HG03378 (cell line): ENCODE data around the gene KAZN.

ENCODE experiments used
- ATAC-seq: cut with Tn5 transposase; IDR thresholded peaks from one replicate; pipeline ENCODE4 v1.9.1; 2021; ENCODE audit warnings: mild to moderate bottlenecking, moderate library complexity; ENCODE audit not compliant: unreplicated experiment

KAZN gene

DNA sequence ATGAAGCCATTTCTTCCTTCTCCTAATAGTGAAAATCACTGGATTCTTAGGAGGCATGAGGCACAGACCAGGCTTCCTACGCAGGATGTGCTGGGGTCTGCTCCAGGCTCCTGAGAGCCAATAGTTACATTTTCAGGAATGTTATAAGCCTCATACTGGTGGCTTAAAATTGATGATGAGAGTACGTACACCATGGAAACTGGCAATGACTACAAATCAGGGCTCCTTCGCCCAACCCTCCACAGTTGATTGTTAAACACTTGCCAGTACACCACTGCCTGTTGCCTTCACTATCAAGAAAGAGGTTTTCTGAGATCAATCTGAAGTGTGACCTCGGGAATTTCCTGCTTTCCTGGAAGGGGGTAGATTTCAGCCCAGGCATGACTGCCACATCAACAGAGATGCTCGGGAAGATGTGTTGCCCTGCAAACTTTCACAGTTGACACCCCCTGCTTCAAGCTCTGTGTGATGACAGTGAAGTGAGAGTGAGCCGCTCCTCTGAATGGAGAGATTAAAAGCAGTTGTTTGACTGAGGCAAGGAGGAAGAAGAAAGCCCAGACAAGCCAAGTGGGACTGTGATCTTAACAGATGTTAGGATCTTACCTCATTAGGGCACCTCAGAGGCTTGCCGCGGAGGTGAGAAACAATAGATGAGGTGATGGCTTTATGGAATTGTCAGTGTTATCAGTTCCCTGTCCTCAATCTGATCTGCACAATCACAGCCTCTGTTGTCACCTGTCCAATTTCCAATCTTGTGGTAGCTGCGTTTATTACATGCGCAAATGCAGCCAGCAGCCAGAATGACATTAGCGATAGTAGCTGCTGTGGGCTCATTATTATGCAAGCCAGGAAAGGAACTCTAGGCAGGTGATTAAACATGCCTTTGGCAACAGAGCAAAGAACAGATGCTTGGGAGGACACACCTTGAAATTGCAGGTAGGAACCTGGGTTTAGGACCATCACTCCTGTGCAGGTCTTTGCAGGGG, 277.3 kb downstream of the KAZN start:
- no peak for ATAC-seq

DNA sequence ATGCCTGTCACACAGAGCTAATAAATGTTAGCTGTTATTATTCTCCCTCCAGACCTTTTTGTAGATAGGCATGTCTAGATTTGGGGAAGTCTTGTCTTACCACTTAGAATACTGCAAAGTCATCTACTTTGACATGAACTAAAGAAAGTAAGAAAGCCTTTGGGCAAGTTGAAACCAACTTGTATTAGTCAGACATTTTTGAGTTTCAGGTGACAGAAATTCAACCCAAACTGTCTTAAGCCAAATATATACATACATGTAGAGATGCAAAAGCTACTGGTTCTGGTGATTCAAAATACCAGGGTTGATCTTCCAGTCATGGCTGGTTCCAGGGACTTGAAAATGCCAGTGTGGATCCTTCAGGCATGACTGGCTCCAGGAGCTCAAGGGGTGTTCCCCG, 278.3 kb downstream of the KAZN start:
- ATAC-seq: no peak

DNA sequence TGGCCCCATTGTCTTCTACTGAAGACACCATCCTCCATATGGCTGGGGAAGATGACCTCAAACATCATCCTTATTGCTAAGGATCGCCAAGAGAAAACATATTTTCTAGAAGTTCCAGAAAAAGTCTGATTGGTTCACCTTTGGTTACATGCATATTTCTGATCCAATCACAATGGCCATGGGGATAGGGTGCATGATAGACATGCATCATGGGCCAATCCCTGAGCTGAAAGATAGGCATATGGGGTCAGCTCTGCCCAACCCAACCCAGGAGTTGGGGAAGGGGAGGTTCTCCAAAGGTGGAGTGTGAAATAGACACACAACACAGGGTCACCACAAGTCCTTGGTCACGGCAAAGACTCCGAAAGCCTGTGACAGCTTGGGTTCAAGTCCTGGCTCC, 278.7 kb downstream of the KAZN start:
- ATAC-seq: no peak

DNA sequence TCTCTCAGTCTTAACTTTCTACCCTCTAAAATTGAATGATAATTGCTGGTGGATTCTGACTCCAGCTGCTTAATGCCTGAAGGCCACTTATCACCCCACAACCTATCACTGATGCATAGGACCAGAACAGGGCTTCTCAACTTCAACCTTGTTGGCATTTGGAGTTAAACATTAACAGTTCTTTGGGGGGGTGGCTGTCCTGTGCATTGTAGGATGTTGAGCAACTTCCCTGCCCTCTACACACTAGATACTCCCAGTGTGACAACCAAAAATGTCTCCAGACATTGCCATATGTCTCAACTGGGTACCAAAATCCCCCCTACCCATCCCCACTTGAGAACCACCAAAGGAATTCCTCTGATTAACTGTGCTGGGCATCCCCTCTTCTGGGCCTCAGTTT, 279.6 kb downstream of the KAZN start:
- ATAC-seq: no peak

DNA sequence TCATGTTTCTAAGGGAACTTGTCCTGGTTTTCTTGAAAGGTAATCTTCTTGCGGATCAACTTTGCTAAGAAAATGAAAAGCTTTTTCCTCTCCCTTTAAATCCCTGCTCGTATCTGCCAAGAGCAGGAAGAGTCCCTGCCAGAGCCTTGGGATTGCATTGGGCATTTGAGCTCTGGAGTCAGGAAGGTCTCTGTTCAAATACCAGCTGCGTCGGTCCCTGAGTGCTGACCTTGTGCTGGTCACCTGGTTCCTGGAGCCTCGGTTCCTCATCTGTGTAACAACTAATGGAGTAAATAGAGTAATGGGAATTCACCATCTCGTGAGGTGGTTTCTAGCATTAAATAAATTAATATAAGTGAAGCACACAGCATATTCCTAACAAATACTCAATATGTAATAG, 280.5 kb downstream of the KAZN start:
- no peak for ATAC-seq

DNA sequence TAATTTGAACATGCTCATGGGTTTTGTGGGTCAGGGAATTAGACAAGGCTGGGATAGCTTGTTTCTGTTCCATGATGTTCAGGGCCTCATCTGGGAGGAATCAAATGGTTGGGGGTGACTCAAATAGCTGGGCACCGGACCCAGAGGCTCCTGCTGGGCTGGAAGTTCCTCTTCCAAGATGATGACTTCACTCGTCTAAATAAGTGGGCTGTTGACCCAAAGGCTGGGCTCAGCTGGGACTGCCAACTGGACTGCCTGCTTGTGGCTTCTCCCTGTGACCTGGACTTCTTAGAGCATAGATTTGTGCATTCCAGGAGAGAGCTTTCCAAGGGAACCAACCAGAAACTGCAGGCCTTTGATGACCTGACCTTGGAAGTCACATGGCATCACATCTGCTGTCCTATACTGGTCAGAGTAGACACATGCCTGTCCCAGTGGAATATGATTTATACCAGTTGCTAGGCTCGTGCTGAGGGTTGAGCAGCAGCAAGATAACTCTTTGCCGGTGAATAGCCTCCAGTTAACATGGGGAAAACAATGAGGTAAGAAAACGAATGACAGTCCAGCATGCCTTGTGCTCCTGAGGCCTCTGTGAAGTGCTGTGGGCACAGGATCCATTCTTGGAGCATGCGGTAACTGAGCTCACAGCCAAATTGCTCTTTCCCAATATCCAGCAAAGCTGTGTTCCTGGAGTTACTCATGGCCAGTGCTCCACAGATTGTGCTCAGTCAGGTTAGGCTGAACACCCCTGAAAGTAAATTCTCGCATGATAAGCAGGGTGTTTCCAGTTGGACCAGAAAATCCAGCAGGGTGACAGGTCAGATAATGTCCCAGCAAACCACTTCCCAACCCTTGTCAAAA, 282.2 kb downstream of the KAZN start:
- ATAC-seq: no peak

DNA sequence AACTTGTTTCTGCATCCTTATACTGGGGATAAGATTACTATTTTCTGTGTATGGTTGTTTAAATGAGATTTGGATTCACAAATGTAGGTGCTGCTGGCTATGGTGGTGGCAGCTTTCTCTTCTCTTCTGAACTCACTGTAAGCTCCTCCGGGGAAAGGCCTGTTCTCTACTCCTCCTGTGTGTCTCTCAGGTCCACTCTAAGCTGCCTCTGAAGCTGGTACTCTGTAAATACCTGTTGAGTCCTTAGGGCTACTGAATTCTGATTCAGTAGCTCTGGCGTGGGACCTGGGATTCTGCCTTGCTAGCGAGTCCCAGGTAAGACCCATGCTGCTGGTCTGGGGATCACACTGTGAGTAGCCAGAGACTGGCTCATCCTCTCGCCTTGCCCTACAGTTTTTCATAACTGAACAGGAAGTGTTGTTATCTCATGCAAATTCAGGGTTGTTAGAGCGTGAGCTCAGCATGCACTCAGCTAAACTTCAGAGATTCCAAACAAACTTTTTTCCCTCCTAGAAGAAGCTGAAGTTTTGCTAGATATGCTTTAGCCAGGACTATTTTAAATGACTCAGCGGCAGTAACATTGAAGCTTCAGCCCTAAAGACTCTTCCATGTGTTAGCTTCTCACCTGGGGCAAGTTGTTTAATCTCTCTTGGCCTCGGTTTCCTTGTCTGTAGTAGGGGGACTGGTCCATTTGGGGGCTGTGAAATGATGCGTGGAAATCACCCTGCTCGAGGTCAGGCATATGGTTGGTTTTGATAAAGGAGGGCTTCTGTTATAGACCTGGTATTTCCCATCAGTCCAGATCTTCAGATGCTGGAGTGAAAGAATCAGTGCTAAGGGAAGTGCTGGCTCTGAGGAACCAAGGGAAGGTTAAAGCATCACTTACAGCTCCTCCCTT, 283.5 kb downstream of the KAZN start:
- no peak for ATAC-seq

DNA sequence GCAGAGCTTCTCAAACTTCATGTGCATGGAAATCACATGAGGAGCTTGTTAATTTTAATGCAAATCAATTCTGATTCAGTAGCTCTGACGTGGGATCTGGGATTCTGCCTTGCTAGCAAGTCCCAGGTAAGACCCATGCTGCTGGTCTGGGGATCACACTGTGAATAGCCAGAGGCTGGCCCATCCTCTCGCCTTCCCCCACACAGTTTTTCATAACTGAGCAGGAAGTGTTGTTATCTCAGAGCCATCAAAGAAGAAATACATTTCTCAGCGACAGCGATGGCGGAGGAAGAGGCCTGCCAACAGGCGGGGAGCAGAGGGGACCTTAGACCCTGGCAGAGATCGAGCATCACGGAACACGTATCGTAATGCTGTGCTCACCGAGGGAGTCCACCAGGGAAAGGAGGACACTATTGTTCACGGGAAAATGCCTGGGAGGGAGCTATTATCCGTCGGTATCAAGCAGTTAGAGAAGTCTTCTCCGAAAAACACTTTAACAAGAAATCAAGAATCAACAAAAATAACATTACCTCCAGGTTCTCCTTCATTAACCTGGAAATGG, 286.2 kb downstream of the KAZN start:
- no peak for ATAC-seq

DNA sequence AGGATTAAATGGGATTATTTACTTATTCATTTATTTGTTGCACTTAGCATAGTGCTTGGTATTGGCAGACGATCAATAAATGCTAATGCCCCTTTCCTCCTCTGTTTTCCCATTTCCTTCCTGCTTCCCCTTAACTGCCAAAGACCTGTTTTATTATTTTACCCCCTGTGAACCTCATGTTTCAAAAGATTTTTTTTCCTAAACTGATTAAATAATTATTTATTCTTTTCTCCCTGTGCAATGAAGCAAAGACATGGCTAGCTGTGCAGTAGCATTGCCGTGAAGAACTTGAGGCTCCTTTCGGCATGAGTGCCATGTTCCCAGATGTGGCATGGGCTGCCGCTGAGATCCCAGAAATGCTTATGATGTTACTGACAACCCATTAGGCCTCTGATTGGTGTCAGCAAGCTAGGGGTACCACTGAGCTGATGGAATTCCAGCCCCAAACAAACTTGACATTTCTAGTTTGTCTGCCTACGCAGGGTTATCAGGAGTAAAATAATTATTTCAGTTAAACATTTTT, 288.6 kb downstream of the KAZN start:
- no peak for ATAC-seq

DNA sequence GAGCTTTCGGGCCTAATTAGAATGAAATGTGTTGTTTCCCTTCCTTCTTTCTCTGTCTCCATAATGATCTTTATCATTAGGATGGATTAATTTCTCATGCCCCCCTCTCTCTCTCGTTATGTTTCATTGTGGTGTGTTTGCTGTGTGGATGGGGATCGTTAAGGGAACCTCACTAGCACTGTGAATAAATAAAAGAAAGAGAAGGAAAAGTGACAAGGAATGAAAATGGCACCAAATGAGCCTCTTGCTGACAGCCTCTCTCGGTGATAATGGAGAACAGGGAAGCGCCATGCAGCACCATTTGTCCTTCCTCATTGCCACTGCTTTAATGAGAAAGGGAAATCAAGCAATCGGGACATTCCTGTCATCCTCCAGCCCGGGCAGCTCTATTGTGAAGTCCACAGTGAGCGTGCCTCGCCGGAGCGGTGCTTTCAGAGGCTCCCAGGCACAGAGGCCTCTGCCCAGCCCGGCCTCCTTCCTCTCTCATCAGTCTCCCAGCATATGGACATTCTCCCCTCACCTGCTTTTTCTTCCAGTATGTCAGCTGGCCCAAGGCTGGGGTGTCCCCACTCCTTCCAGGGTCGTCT, 289.4 kb downstream of the KAZN start:
- ATAC-seq: no peak

DNA sequence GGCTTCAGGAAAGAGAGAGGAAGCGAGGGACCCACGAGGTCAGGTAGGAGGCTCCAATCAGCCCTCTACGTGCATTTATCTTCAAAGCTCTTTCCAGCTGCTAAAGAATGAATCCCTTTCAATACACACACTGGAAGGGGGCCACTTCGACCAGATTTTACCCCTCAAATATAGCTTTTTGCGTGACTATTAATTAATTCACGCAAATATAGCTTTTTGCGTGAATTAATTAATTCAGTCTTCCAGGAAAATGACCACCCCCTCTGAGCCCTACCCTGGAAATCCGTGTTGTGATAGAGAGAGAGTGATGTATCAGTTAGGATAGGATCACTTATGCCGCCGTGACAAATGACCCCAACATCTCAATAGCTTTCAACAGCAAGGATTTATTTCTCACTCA, 289.9 kb downstream of the KAZN start:
- no peak for ATAC-seq

DNA sequence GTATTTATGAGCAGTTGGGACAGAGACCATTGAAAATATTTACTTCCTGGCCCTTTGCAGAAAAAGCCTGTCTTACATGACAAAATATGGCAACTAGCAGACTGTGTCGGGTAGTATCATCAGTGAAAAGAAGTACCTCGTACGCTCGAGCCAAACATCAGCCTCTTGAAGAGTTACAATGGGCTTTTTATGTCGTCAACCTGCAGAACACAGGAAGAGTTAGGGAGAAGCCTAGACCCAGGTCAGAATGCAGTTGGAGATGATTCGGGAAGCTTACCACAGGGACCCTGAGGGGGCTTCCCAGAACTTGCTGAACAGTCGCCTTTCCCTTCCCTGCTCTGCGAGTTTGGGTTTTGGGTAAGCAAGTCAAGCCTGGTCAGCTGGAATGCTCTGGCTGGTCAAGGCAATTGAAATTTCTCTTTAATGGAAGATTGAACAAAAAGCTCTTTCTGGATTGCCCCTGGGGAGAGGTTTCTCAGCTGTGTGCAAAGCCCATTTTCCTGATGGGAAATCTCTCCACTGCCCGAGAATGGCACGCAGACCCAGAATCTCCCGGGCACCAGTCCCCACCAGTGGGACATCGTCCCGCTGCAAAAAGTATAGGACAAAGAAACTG, 291.4 kb downstream of the KAZN start:
- ATAC-seq: no peak

DNA sequence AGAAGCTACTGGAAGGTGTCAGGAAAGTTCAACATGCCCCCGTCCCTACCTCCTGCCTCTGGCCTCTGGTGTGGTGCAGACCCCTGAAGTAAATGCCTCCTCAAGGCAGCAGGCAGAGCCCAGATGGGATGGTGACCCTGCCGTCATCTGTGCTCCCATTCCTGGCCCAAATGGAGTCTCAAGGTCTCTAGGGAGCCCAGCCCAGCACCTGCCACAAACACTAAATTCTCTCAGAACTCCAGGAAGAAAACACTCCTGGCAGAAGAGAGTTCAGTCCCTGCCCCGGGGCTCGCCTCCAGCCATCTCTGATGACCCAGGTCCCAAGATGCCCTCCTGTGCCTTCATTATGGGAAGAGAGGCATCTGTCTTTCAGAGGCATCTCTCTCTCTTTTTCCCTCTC, 293.5 kb downstream of the KAZN start:
- ATAC-seq: no peak

DNA sequence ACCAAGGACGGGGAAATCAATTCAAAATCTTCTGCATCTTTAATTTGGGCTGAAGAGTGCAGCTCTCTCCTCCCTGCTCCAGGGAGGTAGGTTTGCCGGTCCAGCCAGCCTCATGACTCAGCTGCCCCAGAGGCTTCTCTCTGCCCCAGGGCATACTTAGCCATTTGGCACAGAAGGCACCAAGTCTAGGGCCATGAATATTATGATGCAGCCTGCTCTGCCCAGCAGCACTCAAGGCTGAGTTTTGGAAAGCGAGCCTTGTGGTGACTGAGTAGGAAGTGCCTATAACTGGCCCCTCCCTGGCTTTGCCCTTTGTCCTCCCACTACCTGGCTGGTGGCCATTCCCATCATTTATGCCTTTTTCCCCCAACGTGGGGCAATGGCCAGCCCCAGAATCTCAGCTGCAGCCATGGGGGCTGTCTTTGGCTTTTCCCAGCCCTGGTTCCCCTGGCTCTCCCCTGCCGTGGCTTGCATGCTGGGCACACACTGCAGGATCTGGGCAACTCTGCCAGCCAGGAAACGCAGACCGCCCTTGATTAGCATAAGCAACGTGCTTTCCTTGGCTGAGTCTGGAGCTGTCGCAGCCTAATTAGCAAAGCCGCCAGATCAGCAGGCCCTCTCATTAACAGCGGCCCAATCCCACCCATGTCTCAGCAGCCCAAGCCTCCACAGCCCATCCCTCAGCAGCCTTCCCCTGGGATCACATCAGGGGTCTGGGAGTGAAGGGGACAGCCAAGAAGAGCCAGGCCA, 296.5 kb downstream of the KAZN start:
- no peak for ATAC-seq

DNA sequence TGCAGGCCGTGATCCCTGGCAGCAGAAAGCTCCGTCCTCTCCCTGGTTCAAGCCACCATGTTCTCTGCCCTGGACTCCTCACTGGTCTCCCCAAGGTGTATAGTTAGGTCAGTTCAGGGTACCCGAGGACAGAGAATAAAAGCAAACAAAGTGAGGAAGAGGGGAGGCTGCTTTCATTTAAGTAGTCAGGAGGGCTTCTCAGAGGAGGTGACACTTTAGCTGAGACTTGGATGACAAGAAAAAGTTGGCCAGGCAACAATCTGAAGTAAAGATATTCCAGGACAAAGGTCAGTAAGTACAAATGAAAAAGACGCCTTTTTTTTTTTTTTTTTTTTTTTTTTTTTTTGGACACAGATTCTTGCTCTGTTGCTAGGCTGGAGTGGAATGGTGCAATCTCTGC, 297.2 kb downstream of the KAZN start:
- no peak for ATAC-seq

DNA sequence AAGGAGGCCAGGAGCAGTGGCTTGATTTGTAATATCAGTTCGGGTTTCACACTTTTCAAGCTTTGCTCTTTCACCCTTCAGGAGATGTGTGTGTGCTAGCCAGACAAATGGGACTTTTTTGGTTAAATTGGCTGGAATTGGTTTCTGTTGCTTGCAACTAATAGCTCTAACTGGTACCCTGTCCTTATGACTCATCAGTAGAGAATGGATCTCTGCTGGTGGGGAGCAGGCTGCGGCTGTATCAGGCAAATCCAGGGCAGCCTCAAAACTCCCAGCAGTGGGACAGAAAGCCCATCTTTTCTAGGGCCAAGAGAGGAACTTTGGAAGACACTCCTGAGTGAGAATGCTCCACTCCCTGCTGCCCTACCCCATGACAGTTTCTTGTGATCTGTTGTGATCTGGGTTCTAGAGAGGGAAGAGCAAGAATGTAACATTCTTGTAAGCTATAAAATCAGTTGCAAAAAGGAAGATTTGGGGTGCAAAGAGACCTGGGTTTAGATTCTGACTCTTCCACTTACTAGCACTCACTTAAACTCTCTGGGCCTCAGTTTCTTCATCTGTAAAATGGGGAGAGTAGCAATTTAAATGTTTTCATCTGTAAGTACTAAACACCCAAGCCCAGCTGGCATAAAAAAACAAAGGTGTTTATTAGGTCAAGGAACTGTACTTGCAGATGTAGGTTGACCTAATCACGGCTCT, 298.0 kb downstream of the KAZN start:
- no peak for ATAC-seq

DNA sequence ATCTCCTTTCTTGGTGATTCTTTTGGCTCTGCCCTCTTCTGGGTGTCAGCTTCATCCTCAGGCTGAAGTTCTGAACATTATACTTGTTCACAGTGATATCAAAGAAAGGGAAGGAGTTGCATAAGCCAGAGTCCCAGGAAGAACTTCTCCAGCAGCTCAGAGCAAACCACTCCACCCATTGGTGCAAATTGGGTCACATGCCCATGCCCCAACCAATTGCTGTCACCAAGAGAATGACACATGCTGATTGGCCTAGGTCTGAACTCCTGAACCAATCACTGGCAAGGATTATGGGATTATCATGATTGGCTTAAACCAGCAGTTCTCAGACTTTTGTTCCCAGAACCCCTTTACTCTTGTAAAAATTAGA, 298.6 kb downstream of the KAZN start:
- no peak for ATAC-seq

DNA sequence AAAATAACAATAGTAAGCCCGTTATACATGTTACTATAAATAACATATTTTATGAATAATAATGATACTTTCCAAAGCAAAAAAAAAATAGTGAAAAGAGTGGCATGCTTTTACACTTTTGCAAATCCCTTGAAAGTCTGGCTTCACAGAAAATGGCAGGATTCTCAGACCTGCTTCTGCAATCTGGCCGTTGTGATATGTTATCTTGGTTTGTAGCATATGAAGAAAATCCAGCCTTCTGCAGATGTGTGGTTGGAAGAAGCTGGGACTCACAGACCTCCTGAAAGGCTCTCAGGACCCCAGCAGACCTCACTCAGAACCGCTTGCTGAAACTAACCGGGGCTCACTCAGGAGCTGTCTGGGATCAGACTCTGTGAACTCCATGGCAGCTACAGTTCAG, 299.1 kb downstream of the KAZN start:
- ATAC-seq: no peak
